ENCODE data around the gene STK24. TPM values are rescaled to one million over a fixed set of nuclear protein-coding genes. Genes with fewer than 3 reads are reported as not detected.

The STK24 gene
- polyA plus RNA-seq, 3 donors, result 14.2 to 59.8 (median 28.9) TPM

- Histone ChIP-seq H3K79me2 (ENCODE audit: insufficient read depth, low read length) (peaks cover 88% of the 10 kb centered on the region), H2AFZ (ENCODE audit: insufficient read depth, low read depth, low read length, poor library complexity, severe bottlenecking) (no peak overlapping the region), H3K27me3 (ENCODE audit: control insufficient read depth in 2 of 2, insufficient read depth in 2 of 2, low read length in 2 of 2) (no peaks in the 10 kb centered on the region), H3K4me3 (replicated peaks in 1 of 3; ENCODE audit: low read depth in 2 of 3, low read length in 3 of 3) (no peak overlapping the region), H3K4me2 (replicated peaks; ENCODE audit: extremely low read depth, low read length, poor library complexity, severe bottlenecking) (no peak overlapping the region), H3K9ac (ENCODE audit: insufficient read depth, low read length, poor library complexity, severe bottlenecking) (no peak overlapping the region), H4K20me1 (ENCODE audit: insufficient read depth, low read length) (peaks cover 30% of the 10 kb centered on the region), H3K27ac (ENCODE audit: low read depth in 1 of 2, low read length in 2 of 2) (peak overlapping the region in 1 of 2 donors; percentile 97), H3K36me3 (replicated peaks in 1 of 2; ENCODE audit: control insufficient read depth in 1 of 2, insufficient read depth in 2 of 2, low read length in 2 of 2) (peaks cover 0 to 27% of the 10 kb centered on the region in 2 donors), H3K4me1 (ENCODE audit: control insufficient read depth in 1 of 2, insufficient read depth in 2 of 2, low read length in 2 of 2) (peaks cover 37 to 46% of the 10 kb centered on the region in 2 donors), H3K9me3 (replicated peaks in 1 of 2; ENCODE audit: control insufficient read depth in 1 of 2, insufficient read depth in 1 of 2, low read length in 2 of 2) (no peaks in the 10 kb centered on the region)
- no peak for TF ChIP-seq CTCF (IDR thresholded peaks at IDR 0.05)
- Mint-ChIP-seq H3K4me1 (peaks cover 58% of the 10 kb centered on the region), H3K9me3 (peaks cover 0 to 2% (median 0%) of the 10 kb centered on the region in 7 donors), H3K4me3 (no peak overlapping the region), H3K27me3 (ENCODE audit: low read depth in 3 of 3) (peaks cover 0 to 5% (median 2%) of the 10 kb centered on the region in 3 donors), H3K36me3 (peaks cover 43 to 48% of the 10 kb centered on the region in 2 donors), H3K27ac (peak overlapping the region in 6 of 7 donors; percentile 25 to 98 (median 70))
- DNase-seq, result no peak
- intact Hi-C loops (cut with micrococcal nuclease), result loop anchor here in 1 of 2 donors (5.0 kb wide), 1 partner anchor 65 kb away; no protein-coding TSS in a partner anchor
- 83% methylated on average over 5 of the region's 5 CpGs for WGBS (ENCODE audit: insufficient coverage)
These were observed 69.6 kb downstream of the STK24 start for GRCh38 chr13:98507282-98507797.

GRCh38 chr13:98506728-98507230, 70.1 kb downstream of the STK24 start:
- Histone ChIP-seq H3K4me1 (ENCODE audit: control insufficient read depth in 1 of 2, insufficient read depth in 2 of 2, low read length in 2 of 2) (peaks cover 37 to 46% of the 10 kb centered on the region in 2 donors), H3K4me2 (replicated peaks; ENCODE audit: extremely low read depth, low read length, poor library complexity, severe bottlenecking) (no peak overlapping the region), H4K20me1 (ENCODE audit: insufficient read depth, low read length) (peaks cover 35% of the 10 kb centered on the region), H3K36me3 (replicated peaks in 1 of 2; ENCODE audit: control insufficient read depth in 1 of 2, insufficient read depth in 2 of 2, low read length in 2 of 2) (peaks cover 0 to 22% of the 10 kb centered on the region in 2 donors), H3K27ac (ENCODE audit: low read depth in 1 of 2, low read length in 2 of 2) (peak overlapping the region in 1 of 2 donors; percentile 97), H3K9me3 (replicated peaks in 1 of 2; ENCODE audit: control insufficient read depth in 1 of 2, insufficient read depth in 1 of 2, low read length in 2 of 2) (no peaks in the 10 kb centered on the region), H3K9ac (ENCODE audit: insufficient read depth, low read length, poor library complexity, severe bottlenecking) (no peak overlapping the region), H3K4me3 (replicated peaks in 1 of 3; ENCODE audit: low read depth in 2 of 3, low read length in 3 of 3) (no peak overlapping the region), H3K27me3 (ENCODE audit: control insufficient read depth in 2 of 2, insufficient read depth in 2 of 2, low read length in 2 of 2) (no peaks in the 10 kb centered on the region), H3K79me2 (ENCODE audit: insufficient read depth, low read length) (peaks cover 88% of the 10 kb centered on the region), H2AFZ (ENCODE audit: insufficient read depth, low read depth, low read length, poor library complexity, severe bottlenecking) (no peak overlapping the region)
- DNase-seq, result no peak
- 97% methylated on average over 8 of the region's 16 CpGs for WGBS (ENCODE audit: insufficient coverage)
- Mint-ChIP-seq H3K27ac (peak overlapping the region in 4 of 7 donors; percentile 26 to 69 (median 49)), H3K36me3 (peaks cover 39 to 46% of the 10 kb centered on the region in 2 donors), H3K27me3 (ENCODE audit: low read depth in 3 of 3) (peaks cover 0 to 5% (median 2%) of the 10 kb centered on the region in 3 donors), H3K9me3 (peaks cover 0 to 2% (median 0%) of the 10 kb centered on the region in 7 donors), H3K4me1 (peaks cover 59% of the 10 kb centered on the region), H3K4me3 (no peak overlapping the region)
- intact Hi-C loops (cut with micrococcal nuclease), result loop anchor here in 1 of 2 donors (5.0 kb wide), 1 partner anchor 66 kb away; no protein-coding TSS in a partner anchor
- TF ChIP-seq CTCF (IDR thresholded peaks at IDR 0.05), result no peak
